Mesenteric fat pad (tissue), 1 donor: Measurements from ENCODE around the gene PSEN1. TPM values are rescaled to one million over a fixed set of nuclear protein-coding genes. Genes with fewer than 3 reads are reported as not detected.

Experiments
- DNase-seq: peaks from one replicate; pipeline ENCODE4 v3.0.0-alpha.2; 2020; ENCODE audit warnings: low spot score
- long read RNA-seq: library from polyadenylated mRNA; unstranded; transcript quantifications from one replicate; pipeline ENCODE4 v2.0.0, GENCODE V29; 2020
- total RNA-seq: library from RNA; stranded (reverse); fragmentation: NEBNext Ultra II Directional; extraction: Animal tissue kit (Norgen Biotek cat#: 25700); gene quantifications from one replicate; pipeline ENCODE4 v1.2.1, GENCODE V29; 2021
- donor health status: DM: yes; HTN: yes; CAD: no.

Gene PSEN1
- total RNA-seq, result 55.3 TPM
- long read RNA-seq, full-length matches to known transcripts, result 71 of 110 reads
- long read RNA-seq, partial matches to known transcripts, result 12 of 110 reads
- long read RNA-seq, other reads (novel, unspliced or antisense), result 27 of 110 reads

DNA sequence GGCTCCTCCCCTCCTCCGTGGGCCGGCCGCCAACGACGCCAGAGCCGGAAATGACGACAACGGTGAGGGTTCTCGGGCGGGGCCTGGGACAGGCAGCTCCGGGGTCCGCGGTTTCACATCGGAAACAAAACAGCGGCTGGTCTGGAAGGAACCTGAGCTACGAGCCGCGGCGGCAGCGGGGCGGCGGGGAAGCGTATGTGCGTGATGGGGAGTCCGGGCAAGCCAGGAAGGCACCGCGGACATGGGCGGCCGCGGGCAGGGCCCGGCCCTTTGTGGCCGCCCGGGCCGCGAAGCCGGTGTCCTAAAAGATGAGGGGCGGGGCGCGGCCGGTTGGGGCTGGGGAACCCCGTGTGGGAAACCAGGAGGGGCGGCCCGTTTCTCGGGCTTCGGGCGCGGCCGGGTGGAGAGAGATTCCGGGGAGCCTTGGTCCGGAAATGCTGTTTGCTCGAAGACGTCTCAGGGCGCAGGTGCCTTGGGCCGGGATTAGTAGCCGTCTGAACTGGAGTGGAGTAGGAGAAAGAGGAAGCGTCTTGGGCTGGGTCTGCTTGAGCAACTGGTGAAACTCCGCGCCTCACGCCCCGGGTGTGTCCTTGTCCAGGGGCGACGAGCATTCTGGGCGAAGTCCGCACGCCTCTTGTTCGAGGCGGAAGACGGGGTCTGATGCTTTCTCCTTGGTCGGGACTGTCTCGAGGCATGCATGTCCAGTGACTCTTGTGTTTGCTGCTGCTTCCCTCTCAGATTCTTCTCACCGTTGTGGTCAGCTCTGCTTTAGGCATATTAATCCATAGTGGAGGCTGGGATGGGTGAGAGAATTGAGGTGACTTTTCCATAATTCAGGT, at the start of gene PSEN1:
Gene PSEN1, plus strand, starts transcription at position 121 of the 839 bp plus-strand sequence. CDS start 11,513 bp downstream, outside the sequence.
- DNase-seq, result peak; percentile 100

DNA sequence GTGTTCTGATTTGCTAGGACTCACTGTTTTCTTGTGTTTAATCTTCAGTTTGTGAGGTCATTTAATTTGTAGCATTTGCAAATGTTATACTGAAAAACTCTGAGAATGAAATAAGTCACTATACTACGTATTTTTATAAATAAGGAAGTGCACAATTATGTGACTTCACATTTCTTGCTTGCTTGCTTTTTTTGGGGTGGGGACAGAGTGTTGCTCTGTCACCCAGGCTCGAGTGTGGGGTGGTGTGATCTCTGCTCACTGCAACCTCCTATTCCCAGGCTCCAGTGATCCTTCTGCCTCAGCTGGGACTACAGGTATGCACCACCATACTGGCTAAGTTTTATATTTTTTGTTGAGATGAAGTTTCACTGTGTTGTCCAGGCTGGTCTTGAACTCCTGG, 45.3 kb upstream of the PSEN1 start:
- DNase-seq, result no peak

DNA sequence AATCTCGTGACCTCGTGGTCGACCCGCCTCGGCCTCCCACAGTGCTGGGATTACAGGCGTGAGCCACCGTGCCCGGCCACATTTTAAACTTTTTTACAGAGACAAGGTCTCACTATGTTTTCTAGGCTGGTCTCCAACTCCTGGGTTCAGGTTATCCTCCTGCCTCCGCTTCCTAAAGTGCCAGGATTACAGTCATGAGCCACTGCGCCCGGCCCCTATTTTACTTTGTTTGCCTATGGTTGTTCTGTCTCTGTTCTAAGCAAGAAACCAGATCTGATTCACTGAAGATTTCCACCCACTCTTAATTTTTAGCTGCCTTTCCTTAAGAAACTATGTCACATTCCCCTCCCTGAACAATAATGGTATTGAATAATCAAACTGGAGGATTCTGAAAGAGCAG, 38.9 kb upstream of the PSEN1 start:
- no peak for DNase-seq

DNA sequence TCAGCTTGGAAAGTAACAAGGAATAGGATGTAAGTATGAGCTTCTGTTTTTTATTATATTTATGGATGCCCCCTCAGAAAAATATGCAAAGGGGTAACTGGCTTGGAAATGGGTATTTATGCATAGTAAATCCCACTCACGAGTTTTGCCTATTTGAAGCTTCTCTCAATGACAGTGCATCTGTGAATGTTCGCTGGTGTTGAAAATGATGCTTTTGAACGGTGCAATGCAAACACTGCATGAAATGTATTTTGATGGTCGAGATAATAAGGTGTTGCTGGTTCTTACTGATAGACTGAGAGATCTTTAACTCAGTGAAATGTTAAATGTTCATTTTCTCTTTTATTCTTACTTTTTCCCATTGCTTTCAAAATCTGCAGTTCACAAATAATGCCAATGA, 36.0 kb upstream of the PSEN1 start:
- DNase-seq, result no peak

DNA sequence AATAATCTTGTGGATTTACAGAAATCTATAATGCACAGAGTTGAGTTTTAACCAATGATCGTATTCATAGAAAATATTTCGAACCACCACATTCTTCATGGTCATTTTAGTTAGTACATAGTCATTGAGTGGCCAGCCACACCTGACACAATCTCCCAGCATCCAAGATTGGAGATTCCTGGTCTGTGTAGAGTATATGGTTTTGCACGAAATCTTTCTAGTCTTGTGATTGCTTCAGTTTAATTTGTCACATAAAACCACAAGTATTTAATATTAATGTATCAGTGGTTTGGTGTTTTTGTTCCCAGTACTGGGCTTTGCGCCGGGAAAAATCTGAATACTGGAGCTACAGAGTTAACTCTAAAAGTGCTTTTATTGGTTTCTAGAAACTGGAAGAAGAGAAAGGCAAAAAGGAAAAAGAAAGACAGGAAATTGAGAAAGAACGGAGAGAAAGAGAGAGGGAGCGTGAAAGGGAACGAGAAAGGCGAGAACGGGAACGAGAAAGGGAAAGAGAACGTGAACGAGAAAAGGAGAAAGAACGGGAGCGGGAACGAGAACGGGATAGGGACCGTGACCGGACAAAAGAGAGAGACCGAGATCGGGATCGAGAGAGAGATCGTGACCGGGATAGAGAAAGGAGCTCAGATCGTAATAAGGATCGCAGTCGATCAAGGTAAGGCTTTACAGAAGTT, 33.4 kb upstream of the PSEN1 start:
- DNase-seq, result no peak

DNA sequence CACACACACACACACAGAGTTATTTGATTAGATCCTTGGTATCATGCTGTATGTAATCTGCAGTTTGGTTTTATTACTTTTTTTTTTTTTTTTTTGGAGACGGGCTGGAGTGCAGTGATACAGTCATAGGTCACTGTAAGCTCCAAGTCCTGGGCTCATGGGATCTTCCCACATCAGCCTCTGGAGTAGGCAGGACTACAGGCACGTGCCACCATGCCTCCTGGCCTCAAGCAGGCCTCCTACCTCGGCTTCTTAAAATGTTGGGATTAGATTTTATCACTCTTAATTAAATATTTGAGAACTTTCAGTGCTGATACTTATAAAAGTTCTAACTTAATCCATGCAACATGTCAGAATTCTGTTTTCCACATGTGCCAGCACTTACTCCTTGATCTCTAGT, 31.3 kb upstream of the PSEN1 start:
- no peak for DNase-seq

DNA sequence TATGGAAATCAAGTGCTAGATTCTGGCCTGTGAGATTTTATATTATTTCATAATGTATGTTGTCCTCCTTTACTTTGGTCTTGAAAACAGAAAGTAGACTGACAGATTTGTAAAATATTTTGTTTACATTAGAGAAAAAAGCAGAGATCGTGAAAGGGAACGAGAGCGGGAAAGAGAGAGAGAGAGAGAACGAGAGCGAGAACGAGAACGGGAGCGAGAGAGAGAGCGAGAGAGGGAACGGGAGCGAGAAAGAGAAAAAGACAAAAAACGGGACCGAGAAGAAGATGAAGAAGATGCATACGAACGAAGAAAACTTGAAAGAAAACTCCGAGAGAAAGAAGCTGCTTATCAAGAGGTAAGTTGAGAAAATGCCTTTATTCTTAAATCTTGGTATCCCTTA, 30.6 kb upstream of the PSEN1 start:
- DNase-seq, result no peak

DNA sequence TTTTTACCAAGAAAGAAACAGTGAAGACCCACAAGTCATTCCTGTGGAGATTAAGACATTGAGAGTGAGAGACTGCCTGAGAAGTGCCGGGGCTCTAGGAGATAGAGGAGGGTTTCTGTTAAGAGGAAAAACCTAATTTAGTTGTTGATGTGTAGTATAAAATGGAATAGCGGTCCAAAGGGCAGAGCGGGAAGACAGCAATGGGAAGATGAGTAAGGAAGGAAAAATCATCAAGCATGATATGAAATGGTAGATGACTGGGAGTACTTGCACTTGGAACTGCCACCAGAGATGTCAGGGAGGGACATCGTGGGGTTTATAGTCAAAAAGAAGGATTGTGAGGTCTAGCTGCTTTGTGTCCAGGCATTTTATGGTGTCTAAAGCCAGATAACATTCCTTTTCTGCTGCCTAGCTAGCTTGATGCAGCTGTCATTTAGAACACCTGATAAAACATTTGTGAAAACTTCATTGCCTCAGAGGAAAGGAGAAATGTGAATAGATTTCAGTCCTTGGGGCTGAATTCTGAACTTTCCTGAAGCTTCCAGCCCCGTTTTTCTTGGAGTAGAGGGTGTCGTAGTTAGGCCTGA, 20.1 kb upstream of the PSEN1 start:
- no peak for DNase-seq

DNA sequence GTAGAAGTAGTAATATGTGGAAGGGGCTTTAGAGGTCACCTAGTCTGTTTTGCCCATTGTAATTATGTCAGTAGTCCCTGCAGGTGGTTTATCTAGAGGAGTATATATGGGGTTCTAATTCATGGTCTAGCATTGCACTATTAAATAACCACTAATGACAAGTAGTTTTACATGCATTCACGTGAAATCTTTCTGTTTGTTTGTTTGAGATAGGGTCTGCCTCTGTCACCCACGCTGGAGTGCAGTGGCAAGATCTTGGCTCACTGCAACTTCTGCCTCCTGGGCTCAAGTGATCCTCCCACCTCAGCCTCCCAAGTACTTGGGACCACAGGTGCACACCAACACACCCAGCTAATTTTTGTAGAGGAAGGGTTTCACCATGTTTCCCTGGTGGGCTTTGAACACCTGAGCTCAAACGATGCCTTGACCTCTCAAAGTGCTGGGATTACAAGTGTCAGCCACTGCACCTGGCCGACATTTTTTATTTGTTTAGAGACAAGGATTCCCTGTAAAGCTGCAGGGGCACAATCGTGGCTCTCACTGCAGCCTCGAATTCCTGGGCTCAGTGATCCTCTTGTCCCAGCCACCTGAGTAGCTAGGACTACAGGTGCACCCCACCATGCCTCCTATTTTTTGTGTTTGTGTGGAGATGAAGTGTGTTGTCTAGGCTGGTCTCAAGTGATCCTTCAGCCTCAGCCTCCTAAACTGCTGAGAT, 12.0 kb upstream of the PSEN1 start:
- no peak for DNase-seq

DNA sequence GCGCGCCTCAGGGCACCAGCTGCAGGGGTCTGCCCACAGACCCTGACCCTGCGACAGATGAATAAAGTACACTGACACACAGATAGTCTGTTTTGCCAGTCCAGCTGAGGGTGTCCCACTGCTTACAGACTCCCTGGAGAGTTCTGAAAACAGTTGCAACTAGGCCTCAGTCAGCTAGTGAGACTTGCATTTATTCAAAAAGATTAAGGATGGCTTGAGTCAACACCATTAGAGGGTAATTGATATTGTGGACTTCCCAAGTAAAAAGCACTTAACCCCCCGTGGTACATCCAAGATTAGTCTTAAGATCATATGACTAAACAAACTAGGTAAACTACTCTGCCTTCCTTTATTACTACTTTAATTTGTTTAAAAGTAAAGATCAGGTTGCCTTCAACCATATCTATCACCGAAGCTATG, 11.1 kb upstream of the PSEN1 start:
- DNase-seq, result no peak

DNA sequence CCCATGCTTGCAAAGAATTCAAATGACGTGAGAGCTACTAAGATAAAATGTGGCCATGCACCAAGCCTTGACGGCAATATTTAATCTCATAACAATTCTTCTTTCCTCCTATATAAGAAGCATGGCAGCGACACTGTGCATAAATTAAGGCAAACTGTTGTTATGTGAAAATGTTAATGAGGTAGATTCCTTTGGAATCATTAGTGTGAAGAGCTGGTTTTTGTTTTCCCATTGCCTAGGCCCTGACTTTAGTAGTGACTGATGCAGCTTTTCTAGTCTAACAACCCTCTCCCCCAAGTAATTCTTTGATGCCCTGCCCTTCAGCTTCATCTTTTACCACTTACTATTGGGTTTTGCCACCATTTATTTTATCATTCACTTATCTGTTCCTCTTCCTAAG, 10.6 kb upstream of the PSEN1 start:
- no peak for DNase-seq

DNA sequence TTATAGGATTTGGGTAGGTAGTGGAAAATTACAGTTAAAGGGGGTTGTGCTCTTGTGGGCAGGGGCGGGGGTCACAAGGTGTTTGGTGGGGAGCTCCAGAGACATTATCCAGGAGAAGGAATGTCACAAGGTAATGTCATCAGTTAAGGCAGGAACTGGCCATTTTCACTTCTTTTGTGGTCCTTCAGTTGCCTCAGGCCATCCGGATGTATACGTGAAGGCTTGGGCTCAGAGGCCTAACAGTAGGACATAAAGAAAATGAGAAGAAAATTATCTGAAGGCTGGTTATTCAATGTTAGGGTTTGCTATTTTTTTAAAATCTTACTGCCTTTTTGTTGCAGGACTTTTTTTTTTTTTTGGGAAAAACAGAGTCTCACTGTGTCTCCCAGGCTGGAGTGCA, 2.5 kb upstream of the PSEN1 start:
- DNase-seq, result no peak

DNA sequence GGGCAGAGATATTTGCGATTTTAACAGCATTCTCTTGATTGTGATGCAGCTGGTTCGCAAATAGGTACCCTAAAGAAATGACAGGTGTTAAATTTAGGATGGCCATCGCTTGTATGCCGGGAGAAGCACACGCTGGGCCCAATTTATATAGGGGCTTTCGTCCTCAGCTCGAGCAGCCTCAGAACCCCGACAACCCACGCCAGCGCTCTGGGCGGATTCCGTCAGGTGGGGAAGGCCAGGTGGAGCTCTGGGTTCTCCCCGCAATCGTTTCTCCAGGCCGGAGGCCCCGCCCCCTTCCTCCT, 271 bp upstream of the PSEN1 start:
- DNase-seq, result no peak

DNA sequence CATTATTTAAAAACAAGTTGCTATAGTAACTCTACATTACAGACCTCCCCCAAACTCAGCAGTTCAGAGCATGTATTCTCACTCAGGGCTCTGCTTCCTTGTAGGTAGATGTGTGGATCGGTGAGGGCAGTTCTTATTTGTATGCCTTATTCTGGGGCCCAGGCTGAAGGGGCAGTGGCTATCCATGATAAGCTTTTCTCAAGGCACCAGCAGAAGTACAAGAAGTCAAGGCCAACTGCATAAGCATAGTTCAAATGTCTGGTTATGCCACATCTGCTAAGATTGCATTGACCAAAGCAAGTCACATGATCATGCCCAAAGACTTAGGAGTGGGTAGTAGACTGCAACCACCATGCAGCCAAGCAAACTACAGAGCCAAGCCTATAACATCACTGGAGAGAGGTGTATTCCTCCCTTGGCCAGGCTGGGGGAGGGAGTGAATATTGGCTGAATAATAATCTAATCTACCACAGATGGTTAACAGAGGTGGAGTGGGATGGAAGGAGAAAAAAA, 4.6 kb downstream of the PSEN1 start:
- no peak for DNase-seq

DNA sequence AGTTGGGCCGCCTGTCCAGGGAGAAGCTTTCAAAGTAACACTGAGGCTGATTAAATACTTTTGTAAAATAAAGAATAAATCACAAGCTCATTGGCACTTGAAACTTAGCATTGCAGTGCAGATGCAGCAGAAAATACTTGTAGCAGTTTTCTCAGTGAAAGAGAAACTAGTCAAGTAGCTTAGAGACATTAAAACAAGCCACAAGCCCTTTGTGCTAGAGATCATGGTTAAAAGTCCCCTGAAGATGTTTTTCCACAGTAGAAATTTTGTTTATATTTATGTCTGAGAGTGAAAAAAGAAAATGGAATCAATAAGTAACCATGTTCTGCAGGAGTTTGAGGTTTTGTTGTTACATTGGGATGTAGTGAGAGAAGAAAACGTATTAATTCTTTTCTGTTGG, 5.9 kb downstream of the PSEN1 start:
- no peak for DNase-seq

DNA sequence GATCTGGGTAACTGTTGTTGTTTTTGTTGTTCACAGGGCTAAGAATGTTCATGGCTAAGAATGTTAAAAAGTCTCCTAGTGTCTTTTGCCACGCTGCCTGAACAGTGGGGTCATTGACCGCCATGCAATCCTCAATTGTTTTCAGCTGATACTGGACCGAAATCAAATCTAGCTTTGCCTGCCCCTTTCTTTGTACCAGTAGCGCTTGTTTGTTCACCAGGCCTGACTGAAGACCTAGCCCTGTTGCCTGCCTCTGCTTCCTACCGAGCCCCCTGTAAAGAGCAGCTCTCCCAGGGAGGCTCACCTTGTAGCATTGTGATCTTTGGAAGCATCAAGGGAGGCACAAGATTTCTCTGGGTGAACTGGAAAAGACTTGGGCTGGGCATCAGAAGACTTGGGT, 6.7 kb downstream of the PSEN1 start:
- no peak for DNase-seq

DNA sequence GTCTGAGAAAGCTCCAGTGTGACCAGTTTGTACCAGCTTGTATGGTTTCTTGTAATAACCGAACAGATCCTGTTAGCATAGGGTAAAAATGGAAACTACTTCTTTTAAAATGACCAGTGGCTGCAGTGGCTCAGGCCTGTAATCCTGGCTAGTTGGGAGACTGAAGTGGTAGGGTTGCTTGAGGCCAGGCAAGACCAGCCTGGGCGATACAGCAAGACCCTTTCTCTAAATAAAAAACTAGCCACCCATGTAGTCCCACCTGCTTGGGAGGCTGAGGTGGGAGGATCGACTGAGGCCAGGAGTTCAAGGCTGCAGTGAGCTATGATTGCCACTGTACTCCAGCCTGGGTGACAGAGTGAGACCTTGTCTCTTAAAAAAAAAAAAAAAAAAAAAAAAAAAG, 7.3 kb downstream of the PSEN1 start:
- DNase-seq, result no peak

DNA sequence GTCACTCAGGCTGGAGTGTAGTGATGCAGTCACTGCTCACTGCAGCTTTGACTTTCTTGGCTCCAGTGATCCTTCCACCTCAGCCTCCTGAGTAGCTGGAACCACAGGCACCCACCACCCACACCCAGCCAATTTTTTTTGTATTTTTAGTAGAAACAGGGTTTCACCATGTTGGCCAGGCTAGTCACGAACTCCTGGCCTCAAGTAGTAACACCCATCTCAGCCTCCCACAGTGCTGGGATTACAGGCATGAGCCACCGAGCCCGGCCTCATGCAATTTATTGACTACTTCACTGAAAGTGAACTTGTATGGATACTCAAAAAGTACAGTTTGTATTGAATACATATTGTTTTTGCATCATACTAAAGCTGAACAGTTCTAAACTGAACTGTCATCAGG, 9.1 kb downstream of the PSEN1 start:
- no peak for DNase-seq

DNA sequence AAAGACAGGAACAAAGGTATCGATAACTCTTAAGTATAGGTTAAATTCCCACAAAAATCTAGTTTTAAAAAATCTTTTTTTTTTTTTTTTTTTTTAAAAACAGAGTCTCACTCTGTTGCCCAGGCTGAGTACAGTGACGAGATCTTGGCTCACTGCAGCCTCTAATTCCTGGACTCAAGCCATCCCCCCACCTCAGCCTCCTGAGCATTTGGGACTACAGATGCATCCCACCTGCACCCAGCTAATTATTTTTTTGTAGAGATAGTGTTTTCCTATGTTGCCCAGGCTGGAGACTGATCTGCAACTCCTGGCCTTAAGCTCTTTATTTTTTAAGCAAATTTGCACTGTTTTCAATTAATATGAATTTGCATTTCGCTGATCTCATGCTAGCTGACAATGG, 9.8 kb downstream of the PSEN1 start:
- no peak for DNase-seq

DNA sequence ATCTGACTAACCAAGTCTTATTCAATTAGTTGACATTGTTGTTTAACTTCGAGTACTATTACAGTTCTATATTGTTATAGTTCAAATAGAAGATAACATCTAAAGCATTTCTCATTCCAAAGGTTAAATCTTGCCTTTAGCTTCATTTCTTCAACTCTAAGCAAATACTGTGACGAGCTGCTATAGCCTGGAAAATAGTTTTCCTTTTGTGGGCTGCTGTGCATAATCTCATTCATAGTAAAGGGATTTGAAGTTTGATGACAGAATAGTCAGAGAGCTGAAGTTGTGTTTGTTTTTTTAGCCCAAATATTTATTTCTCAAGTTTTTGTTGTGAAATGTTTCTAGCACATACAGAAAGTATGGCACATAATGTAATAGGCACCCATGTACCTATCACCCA, 13.4 kb downstream of the PSEN1 start:
- no peak for DNase-seq

DNA sequence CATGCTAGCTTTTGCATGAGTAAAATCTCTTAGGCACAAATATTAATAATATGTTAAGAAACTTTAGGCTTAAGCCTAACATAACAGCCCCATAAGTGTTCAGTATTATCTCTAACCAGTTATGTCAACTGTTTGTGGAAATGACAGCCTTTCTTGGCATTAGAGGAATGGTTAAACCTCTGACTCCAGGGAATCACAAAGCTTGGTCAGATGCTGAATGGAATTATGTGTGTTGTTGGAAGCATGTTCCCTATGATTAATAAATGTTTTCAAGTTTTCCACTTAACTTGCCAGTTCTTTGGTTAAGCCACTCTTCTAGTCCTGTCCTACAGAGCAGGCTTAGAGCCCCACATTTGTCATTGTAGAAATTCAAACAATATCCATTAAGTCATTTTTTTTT, 17.0 kb downstream of the PSEN1 start:
- DNase-seq, result no peak

DNA sequence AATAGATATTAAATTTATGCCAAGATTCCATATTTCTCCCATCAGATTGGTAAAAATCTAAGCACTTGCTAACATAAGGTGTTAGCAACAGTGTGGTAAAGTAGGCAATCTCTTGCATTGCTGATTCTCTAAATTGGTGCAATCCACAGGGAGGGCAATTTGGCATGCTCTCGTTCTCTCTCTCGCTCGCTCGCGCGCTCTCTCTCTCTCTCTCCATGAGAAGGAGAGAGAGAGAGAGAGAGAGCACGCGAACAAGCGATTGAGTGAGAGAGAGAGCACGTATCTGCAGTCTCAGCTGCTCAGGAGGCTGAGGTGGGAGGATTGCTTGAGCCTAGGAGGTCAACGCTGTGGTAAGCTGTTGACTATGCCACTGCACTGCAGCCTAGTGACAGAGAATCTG, 25.9 kb downstream of the PSEN1 start:
- no peak for DNase-seq
